ENCODE measurements around the gene DARS1.

- TF ChIP-seq CTCF (conservative IDR thresholded peaks at IDR 0.05; ENCODE audit: low read depth in 2 of 2) = no peak
- TF ChIP-seq POLR2AphosphoS5 (IDR thresholded peaks at IDR 0.05; ENCODE audit: low read depth) = no peak
These were observed 42.3 kb downstream of the DARS1 start for GRCh38 chr2:135942936-135943688.

All from GM23338 (cell line).